Measurements from ENCODE around the gene EIF2B5. TPM values are rescaled to one million over a fixed set of nuclear protein-coding genes. Genes with fewer than 3 reads are reported as not detected.

Gene EIF2B5
- total RNA-seq, 1 donor from 2014 or later, result 38.1 TPM

DNA sequence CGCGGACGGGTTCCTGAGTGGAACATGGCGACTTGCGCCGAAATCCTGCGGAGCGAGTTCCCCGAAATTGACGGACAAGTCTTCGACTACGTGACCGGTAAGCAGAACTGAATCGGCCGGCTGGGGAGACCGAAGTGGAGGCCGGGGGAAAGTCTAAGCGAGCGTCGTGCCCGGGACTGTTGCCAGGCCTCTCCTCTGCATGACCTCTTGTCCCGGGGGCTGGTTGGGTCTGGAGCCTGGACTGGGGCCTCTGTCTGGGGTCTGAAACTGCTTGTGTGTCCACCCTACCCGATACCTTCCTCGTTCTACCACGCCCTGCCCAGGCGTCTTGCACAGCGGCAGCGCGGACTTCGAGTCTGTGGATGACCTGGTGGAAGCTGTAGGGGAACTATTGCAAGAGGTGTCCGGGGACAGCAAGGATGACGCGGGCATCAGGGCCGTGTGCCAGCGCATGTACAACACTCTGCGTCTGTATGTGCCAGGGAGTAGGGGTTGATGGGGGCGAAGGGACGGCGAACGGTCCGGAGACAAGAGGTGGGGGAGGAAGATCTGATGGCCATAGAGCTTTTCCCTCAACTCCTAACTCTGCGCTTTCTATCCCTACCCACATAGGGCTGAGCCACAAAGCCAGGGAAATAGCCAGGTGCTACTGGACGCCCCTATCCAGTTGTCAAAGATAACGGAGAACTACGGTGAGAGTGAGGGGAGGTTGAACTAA, 51.2 kb downstream of the EIF2B5 start, which contains the start of gene ABCF3:
TSS of gene ABCF3 (plus strand) at position 16 of the 718 bp plus-strand sequence. CDS start at position 25, 9 bp downstream.
- Histone ChIP-seq H3K4me1 (ENCODE audit: control insufficient read depth in 3 of 3, insufficient read depth in 3 of 3, low read length in 3 of 3) (peaks cover 28 to 41% (median 29%) of the 10 kb centered on the region in 3 donors), H3K27ac (ENCODE audit: low read depth, low read length) (peak within 1 kb of the TSS; percentile 89), H3K9me3 (ENCODE audit: control insufficient read depth in 3 of 3, low read length in 3 of 3) (no peaks in the 10 kb centered on the region), H3K36me3 (ENCODE audit: control insufficient read depth in 3 of 3, insufficient read depth in 3 of 3, low read length in 3 of 3) (peaks cover 59 to 71% (median 71%) of the 10 kb centered on the region in 3 donors), H3K4me3 (ENCODE audit: low read length in 3 of 3) (peak within 1 kb of the TSS; percentile 99 to 100 (median 100)), H3K9ac (ENCODE audit: low read depth in 1 of 3, low read length in 3 of 3) (peak within 1 kb of the TSS; percentile 91 to 99 (median 98)), H3K27me3 (ENCODE audit: control insufficient read depth in 3 of 3, insufficient read depth in 3 of 3, low read length in 3 of 3) (no peaks in the 10 kb centered on the region)

DNA sequence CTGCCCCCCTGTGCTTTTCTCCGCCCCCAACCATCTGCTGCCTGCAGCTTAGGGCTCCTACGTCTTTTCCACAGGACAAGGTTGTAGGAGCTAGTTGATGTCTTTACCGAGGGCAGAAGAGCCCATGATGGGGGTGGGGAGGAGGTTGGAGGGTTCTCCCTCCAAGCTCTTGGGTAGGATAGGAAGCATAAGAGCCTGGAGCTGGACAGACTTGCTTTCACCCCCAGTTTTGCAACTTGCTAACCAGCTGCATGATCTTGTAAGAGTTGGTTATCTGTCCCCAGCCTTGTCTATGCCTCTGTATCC, 51.7 kb downstream of the EIF2B5 start:
- Histone ChIP-seq H3K36me3 (ENCODE audit: control insufficient read depth in 3 of 3, insufficient read depth in 3 of 3, low read length in 3 of 3) (peaks cover 58 to 71% (median 71%) of the 10 kb centered on the region in 3 donors), H3K4me3 (ENCODE audit: low read length in 3 of 3) (peak overlapping the region; percentile 99 to 100 (median 100)), H3K9me3 (ENCODE audit: control insufficient read depth in 3 of 3, low read length in 3 of 3) (no peaks in the 10 kb centered on the region), H3K27ac (ENCODE audit: low read depth, low read length) (peak overlapping the region; percentile 89), H3K9ac (ENCODE audit: low read depth in 1 of 3, low read length in 3 of 3) (peak overlapping the region; percentile 91 to 99 (median 98)), H3K4me1 (ENCODE audit: control insufficient read depth in 3 of 3, insufficient read depth in 3 of 3, low read length in 3 of 3) (peaks cover 28 to 41% (median 29%) of the 10 kb centered on the region in 3 donors), H3K27me3 (ENCODE audit: control insufficient read depth in 3 of 3, insufficient read depth in 3 of 3, low read length in 3 of 3) (no peaks in the 10 kb centered on the region)

DNA sequence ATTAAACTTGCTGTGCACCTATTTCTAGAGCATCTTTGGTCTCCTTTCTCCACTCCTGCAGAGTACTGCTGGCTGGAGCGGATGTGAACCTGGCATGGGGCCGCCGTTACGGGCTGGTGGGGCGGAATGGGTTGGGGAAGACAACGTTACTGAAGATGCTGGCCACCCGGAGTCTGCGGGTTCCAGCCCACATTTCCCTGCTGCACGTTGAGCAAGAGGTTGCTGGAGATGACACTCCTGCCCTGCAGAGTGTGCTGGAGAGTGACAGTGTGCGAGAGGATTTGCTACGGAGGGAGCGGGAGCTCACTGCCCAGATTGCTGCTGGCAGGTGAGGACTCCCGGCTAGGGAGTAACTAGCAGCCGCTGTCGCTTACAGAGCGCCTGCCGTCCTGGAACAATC, 52.9 kb downstream of the EIF2B5 start:
- Histone ChIP-seq H3K27me3 (ENCODE audit: control insufficient read depth in 3 of 3, insufficient read depth in 3 of 3, low read length in 3 of 3) (no peaks in the 10 kb centered on the region), H3K27ac (ENCODE audit: low read depth, low read length) (no peak overlapping the region), H3K4me3 (ENCODE audit: low read length in 3 of 3) (no peak overlapping the region), H3K9ac (ENCODE audit: low read depth in 1 of 3, low read length in 3 of 3) (no peak overlapping the region), H3K36me3 (ENCODE audit: control insufficient read depth in 3 of 3, insufficient read depth in 3 of 3, low read length in 3 of 3) (peaks cover 58 to 71% (median 71%) of the 10 kb centered on the region in 3 donors), H3K9me3 (ENCODE audit: control insufficient read depth in 3 of 3, low read length in 3 of 3) (no peaks in the 10 kb centered on the region), H3K4me1 (ENCODE audit: control insufficient read depth in 3 of 3, insufficient read depth in 3 of 3, low read length in 3 of 3) (peaks cover 29 to 41% (median 30%) of the 10 kb centered on the region in 3 donors)

DNA sequence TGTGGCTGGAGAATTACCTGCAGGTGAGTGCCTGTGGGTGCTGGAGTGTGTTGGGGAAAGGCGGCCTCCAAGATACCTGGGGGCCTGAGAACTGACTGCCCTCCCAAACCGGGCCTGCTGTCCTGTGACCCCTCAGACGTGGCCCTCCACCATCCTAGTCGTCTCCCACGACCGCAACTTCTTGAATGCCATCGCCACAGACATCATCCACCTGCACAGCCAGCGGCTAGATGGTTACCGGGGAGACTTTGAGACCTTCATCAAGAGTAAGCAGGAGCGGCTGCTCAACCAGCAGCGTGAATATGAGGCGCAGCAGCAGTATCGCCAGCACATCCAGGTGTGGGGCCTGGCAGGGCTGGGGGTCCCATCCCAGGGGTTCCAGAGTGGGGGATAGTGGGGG, 54.3 kb downstream of the EIF2B5 start:
- Histone ChIP-seq H3K4me3 (ENCODE audit: low read length in 3 of 3) (no peak overlapping the region), H3K9ac (ENCODE audit: low read depth in 1 of 3, low read length in 3 of 3) (no peak overlapping the region), H3K27ac (ENCODE audit: low read depth, low read length) (no peak overlapping the region), H3K36me3 (ENCODE audit: control insufficient read depth in 3 of 3, insufficient read depth in 3 of 3, low read length in 3 of 3) (peaks cover 61 to 72% (median 70%) of the 10 kb centered on the region in 3 donors), H3K9me3 (ENCODE audit: control insufficient read depth in 3 of 3, low read length in 3 of 3) (no peaks in the 10 kb centered on the region), H3K4me1 (ENCODE audit: control insufficient read depth in 3 of 3, insufficient read depth in 3 of 3, low read length in 3 of 3) (peaks cover 30 to 41% (median 31%) of the 10 kb centered on the region in 3 donors), H3K27me3 (ENCODE audit: control insufficient read depth in 3 of 3, insufficient read depth in 3 of 3, low read length in 3 of 3) (no peaks in the 10 kb centered on the region)

DNA sequence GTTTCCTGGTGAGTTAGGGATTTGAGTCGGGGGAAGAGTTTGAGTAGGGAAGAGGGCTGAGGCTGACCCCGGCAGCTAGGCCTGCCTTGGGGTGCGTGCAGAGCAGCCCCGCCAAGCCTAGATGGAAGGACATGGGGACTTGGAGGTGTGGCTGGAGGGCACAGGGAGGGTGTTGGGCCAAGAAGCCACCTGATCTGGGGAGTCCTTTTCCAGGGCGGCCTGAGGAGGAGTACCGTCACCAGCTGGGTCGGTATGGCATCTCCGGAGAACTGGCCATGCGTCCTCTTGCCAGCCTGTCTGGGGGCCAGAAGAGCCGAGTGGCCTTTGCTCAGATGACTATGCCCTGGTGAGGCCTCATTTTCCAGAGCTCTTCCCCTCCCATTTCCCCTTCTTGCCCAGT, 57.7 kb downstream of the EIF2B5 start:
- no peaks in the 10 kb centered on the region for H3K9me3 ChIP-seq (ENCODE audit: control insufficient read depth in 3 of 3, low read length in 3 of 3)
- no peak overlapping the region for H3K27ac ChIP-seq (ENCODE audit: low read depth, low read length)
- H3K4me3 ChIP-seq (ENCODE audit: low read length in 3 of 3), result no peak overlapping the region
- no peaks in the 10 kb centered on the region for H3K27me3 ChIP-seq (ENCODE audit: control insufficient read depth in 3 of 3, insufficient read depth in 3 of 3, low read length in 3 of 3)
- H3K4me1 ChIP-seq (ENCODE audit: control insufficient read depth in 3 of 3, insufficient read depth in 3 of 3, low read length in 3 of 3), result peaks cover 9 to 13% (median 12%) of the 10 kb centered on the region in 3 donors
- peaks cover 70 to 81% (median 76%) of the 10 kb centered on the region in 3 donors for H3K36me3 ChIP-seq (ENCODE audit: control insufficient read depth in 3 of 3, insufficient read depth in 3 of 3, low read length in 3 of 3)
- H3K9ac ChIP-seq (ENCODE audit: low read depth in 1 of 3, low read length in 3 of 3), result peak overlapping the region in 2 of 3 donors; percentile 16 to 40

DNA sequence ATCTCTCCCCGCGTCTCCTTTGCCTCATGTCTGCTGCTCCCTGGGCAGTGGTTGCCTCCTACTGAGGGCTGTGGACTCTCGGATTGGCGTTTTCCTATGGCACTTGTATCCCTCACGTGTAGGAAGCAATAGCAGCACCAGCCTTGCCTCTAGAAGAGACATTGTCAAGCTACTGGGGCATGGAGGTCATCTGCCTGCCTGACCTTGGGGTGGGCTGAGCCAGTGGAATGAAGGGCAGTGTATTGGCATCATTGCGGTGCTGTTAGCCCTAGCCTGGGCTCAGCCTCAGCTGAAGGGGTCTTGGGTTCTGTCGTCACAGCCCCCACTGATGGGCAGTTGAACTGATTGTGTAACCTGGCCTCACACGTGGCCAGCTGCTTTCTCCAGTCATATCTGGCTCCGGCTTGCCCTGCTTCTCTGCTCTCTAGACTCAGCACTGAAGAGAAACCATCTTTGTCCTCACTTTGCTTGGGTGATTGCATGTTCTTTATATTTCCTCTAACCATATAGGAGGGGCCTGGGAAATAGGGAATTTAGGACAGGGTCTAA, 58.9 kb downstream of the EIF2B5 start:
- no peak overlapping the region for H3K9ac ChIP-seq (ENCODE audit: low read depth in 1 of 3, low read length in 3 of 3)
- H3K4me1 ChIP-seq (ENCODE audit: control insufficient read depth in 3 of 3, insufficient read depth in 3 of 3, low read length in 3 of 3), result peaks cover 2 to 3% (median 3%) of the 10 kb centered on the region in 3 donors
- H3K9me3 ChIP-seq (ENCODE audit: control insufficient read depth in 3 of 3, low read length in 3 of 3), result no peaks in the 10 kb centered on the region
- H3K4me3 ChIP-seq (ENCODE audit: low read length in 3 of 3), result no peak overlapping the region
- no peak overlapping the region for H3K27ac ChIP-seq (ENCODE audit: low read depth, low read length)
- H3K27me3 ChIP-seq (ENCODE audit: control insufficient read depth in 3 of 3, insufficient read depth in 3 of 3, low read length in 3 of 3), result no peaks in the 10 kb centered on the region
- H3K36me3 ChIP-seq (ENCODE audit: control insufficient read depth in 3 of 3, insufficient read depth in 3 of 3, low read length in 3 of 3), result peaks cover 59 to 69% (median 67%) of the 10 kb centered on the region in 3 donors

Small RNA genes lying within 50 kb of the gene (small RNA-seq; reads per million reads assigned to genes)
- not detected for gene RF00019

Other genes starting within 250 kb of the EIF2B5 start
- gene ABCC5, start 117.5 kb upstream of the EIF2B5 start, total RNA-seq, result 17.7 TPM
- gene HTR3D, start 103.6 kb upstream of the EIF2B5 start, total RNA-seq, result not detected
- not detected for gene HTR3C, start 82.3 kb upstream of the EIF2B5 start, total RNA-seq
- not detected for gene HTR3E, start 38.3 kb upstream of the EIF2B5 start, total RNA-seq
- gene DVL3, start 20.0 kb downstream of the EIF2B5 start, total RNA-seq, result 23.5 TPM
- gene AP2M1, start 39.5 kb downstream of the EIF2B5 start, total RNA-seq, result 168 TPM
- 45.9 TPM for gene ABCF3, start 50.8 kb downstream of the EIF2B5 start, total RNA-seq
- gene VWA5B2, start 94.2 kb downstream of the EIF2B5 start, total RNA-seq, result not detected
- gene ALG3, start 113.6 kb downstream of the EIF2B5 start, total RNA-seq, result 17.2 TPM
- gene EEF1AKMT4, start 114.3 kb downstream of the EIF2B5 start, total RNA-seq, result 2.1 TPM
- not detected for gene CAMK2N2, start 126.2 kb downstream of the EIF2B5 start, total RNA-seq
- not detected for gene ECE2, start 140.7 kb downstream of the EIF2B5 start, total RNA-seq
- 259 TPM for gene PSMD2, start 163.9 kb downstream of the EIF2B5 start, total RNA-seq
- gene EIF4G1, start 179.2 kb downstream of the EIF2B5 start, total RNA-seq, result 162 TPM
- 9.4 TPM for gene FAM131A, start 202.2 kb downstream of the EIF2B5 start, total RNA-seq
- gene CLCN2, start 226.2 kb downstream of the EIF2B5 start, total RNA-seq, result 2.6 TPM
- 44.4 TPM for gene POLR2H, start 226.4 kb downstream of the EIF2B5 start, total RNA-seq
- under 0.01 TPM for gene THPO, start 242.8 kb downstream of the EIF2B5 start, total RNA-seq
- 14.1 TPM for gene CHRD, start 244.7 kb downstream of the EIF2B5 start, total RNA-seq

Data from skeletal muscle tissue (tissue), 5 donors.